Measurements from ENCODE around the gene JPH3. TPM values are rescaled to one million over a fixed set of nuclear protein-coding genes. Genes with fewer than 3 reads are reported as not detected.

The JPH3 gene
- total RNA-seq, 1 donor: not detected

DNA sequence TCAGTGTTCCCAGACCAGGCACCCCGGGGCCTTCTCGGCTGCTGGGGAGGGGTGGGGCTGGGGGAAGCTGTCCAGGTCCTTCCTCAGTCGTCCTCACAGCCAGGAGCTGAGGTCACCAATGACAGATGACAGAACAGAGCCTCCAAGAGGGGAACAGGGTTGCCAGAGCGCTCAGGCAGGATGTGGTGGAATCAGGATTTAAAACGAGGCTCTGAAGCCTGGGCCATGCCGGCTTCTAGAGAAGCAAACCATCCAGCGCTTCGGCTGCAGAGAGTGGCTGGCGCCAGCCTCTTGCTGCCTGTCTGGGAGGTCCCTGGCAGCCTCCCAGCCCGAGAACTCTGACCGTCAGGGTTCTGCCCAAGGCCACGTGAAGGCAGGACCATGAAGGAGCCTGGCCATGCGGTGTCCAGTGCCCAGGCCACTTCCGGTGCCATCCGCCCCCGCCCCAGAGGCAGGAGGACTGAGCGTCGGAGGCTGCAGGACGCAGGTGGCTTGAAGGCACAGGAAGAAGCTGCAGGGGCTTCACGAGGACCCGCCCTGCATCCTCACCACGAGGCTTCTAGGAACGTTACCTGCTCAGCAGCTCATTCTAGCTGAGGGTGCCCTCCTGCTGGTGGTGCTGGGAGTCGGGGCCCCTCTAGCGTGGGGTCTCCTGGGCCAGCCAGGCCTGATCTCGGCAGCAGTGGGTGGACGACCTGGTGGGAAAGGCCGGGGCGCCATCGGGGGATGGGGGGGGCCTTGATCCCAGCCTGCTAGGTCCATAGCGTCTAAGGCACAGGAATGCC lies 85.0 kb downstream of the JPH3 start:
- H3K4me3 ChIP-seq (ENCODE audit: low read depth, low read length): no peak overlapping the region
- TF ChIP-seq, protein P1, sequence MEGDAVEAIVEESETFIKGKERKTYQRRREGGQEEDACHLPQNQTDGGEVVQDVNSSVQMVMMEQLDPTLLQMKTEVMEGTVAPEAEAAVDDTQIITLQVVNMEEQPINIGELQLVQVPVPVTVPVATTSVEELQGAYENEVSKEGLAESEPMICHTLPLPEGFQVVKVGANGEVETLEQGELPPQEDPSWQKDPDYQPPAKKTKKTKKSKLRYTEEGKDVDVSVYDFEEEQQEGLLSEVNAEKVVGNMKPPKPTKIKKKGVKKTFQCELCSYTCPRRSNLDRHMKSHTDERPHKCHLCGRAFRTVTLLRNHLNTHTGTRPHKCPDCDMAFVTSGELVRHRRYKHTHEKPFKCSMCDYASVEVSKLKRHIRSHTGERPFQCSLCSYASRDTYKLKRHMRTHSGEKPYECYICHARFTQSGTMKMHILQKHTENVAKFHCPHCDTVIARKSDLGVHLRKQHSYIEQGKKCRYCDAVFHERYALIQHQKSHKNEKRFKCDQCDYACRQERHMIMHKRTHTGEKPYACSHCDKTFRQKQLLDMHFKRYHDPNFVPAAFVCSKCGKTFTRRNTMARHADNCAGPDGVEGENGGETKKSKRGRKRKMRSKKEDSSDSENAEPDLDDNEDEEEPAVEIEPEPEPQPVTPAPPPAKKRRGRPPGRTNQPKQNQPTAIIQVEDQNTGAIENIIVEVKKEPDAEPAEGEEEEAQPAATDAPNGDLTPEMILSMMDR (IDR thresholded peaks at IDR 0.05; ENCODE audit: insufficient read depth, low read length): no peak
- DNase-seq (ENCODE audit: low read depth): peak; percentile 35

DNA sequence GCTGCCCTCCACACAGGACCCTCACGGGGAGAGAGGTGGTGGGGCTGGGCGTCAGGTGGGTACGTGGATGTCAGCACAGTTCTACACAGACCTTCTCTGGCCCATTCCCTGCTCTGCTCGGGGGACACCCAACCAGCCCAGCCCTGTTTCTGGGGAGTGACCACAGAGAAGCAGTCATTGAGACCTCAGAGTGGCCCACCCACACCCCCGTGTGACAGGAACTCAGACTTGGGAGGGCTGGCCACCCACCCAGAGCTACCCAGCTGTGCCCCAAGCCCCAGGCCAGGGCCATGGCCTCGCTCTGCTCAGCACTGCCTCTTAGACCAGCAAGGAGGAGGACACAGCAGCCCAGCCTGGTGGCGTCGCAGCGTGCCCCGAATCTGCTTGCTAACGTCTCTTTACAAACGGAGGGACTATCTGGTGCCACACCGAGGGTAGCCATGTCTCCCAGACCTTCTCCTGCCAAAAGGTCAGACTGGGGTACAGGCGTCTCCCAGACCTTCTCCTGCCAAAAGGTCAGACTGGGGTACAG lies 85.8 kb downstream of the JPH3 start:
- DNase-seq (ENCODE audit: low read depth): no peak
- TF ChIP-seq, protein P1 (IDR thresholded peaks at IDR 0.05; ENCODE audit: insufficient read depth, low read length): no peak
- no peak overlapping the region for H3K4me3 ChIP-seq (ENCODE audit: low read depth, low read length)

DNA sequence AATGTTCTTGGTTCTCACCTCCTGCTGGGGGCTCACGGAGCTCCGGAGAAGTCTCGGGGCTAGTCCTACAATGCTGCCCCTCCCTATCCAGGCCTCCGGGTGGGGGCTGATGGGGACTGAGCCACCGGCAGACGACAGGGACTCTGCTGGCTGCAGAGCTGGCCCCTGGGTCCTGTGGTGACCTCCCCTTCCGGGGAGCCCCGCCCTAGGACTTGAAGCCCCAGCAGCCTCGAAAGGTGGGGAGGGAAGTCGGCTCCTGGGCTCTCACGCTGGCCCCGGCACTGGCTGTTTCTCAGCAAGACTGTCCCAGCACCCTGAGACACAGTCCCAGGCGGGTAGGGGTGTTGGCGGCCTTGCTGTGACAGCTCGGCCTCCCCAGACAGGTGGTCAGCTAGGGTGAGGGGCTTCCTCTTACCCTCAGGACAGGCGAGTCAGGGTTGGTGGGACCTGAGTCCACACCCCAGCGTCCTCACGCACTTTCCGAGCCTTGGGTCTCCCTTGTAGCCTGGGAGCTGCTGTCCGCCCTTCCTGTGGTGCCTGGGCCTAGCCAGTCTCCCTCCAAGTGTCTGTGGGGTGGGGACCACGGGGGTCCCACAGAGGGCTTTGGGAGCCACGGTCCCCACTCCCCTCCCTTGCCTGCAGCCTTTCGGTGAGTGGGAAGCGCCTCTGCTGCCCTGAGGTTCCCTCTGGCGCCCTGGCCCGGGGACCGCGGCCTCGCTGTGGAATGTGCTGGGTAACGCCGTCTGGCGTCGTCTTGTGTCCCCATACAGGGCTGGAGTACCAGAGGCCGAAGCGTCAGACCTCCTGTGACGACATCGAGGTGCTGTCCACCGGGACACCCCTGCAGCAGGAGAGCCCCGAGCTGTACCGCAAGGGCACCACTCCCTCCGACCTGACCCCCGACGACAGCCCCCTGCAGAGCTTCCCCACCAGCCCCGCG lies 86.8 kb downstream of the JPH3 start:
- no peak overlapping the region for H3K4me3 ChIP-seq (ENCODE audit: low read depth, low read length)
- TF ChIP-seq, protein P1 (IDR thresholded peaks at IDR 0.05; ENCODE audit: insufficient read depth, low read length): no peak
- DNase-seq (ENCODE audit: low read depth): no peak

DNA sequence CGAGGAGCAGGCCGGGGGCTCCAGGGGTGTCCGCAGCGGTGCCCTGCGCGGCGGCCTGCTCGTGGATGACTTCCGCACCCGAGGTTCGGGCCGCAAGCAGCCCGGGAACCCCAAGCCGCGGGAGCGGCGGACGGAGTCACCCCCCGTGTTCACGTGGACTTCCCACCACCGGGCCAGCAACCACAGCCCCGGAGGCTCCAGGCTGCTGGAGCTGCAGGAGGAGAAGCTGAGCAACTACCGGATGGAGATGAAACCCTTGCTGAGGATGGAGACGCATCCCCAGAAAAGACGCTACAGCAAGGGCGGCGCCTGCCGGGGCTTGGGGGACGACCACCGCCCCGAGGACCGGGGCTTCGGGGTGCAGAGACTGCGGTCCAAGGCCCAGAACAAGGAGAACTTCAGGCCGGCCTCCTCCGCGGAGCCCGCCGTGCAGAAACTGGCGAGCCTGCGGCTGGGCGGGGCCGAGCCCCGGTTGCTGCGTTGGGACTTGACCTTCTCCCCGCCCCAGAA lies 87.7 kb downstream of the JPH3 start:
- TF ChIP-seq, protein P1 (IDR thresholded peaks at IDR 0.05; ENCODE audit: insufficient read depth, low read length): no peak
- DNase-seq (ENCODE audit: low read depth): no peak
- no peak overlapping the region for H3K4me3 ChIP-seq (ENCODE audit: low read depth, low read length)

DNA sequence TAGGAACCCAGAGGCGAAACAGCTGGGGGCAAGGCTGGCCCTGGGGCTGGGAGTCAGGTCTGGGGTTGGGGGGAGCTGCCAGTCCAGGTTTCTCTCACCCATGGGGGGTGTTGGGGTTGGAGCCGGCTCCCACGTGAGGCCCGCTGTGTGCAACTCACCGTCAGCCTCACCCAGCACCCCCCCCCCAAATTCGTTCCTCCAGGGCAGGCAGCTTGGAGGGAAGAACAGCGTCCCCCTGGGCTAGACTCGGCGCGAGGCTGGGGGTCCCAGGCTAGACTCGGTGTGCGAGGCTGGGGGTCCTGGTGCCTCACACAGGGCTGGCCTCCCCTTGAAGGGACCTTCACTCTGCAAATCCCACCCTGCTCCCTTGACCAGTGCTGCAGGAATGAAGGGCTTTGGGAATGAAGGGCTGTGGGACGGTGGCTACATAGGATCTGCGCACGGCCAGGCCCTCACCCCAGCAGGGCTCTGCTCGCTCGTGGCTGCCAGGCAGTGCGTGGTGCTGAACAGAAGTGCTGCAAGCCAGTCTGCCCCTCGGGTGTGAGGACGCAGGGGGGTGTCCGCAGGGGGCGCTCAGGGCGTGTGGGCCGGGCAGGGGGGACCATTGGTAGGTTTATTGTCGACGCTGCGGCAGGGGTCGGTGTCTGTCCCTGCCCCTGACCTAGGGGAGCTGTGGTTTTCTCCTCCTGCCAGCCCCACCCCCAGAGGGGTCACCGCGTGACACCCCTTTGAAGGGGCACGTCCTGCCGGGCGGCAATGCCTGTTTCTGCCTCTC lies 88.8 kb downstream of the JPH3 start:
- DNase-seq (ENCODE audit: low read depth): no peak
- TF ChIP-seq, protein P1 (IDR thresholded peaks at IDR 0.05; ENCODE audit: insufficient read depth, low read length): no peak
- H3K4me3 ChIP-seq (ENCODE audit: low read depth, low read length): no peak overlapping the region

DNA sequence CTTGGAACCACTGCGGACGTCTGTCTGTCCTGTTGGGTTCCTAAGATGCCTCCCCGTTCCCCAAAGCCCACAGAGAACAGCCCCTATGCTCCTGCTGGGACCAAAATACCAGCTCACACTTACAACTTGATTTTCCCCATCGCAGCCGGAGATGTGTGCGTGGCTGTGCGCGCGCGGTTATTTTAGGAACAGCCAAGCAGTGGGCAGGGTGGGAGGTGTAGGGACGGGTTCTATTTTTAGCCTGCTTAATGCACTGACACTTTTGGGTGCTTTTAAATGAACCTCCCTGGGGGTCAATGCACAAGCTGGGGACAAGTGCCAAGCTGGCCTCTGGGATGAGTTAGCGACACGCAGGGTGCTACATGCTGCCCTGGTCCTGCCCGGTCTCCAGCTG lies 89.4 kb downstream of the JPH3 start:
- no peak overlapping the region for H3K4me3 ChIP-seq (ENCODE audit: low read depth, low read length)
- TF ChIP-seq, protein P1 (IDR thresholded peaks at IDR 0.05; ENCODE audit: insufficient read depth, low read length): no peak
- DNase-seq (ENCODE audit: low read depth): no peak
